Neural cell (in vitro differentiated cells): ENCODE data around the gene NAPG.
"Not testable (repeated sequence)": the region's sequence is repeated elsewhere in the genome, so short reads cannot be mapped to it uniquely, and the experiment has no call there.

Experiments used
- CTCF ChIP-seq: fragments of 450-650 bp; IDR thresholded peaks from 2 replicates; pipeline ENCODE4 v1.5.1; 2014; ENCODE audit warnings: antibody characterized with exemption, mild to moderate bottlenecking, moderate library complexity; ENCODE audit not compliant: poor library complexity, severe bottlenecking
- EP300 ChIP-seq: fragments of 450-650 bp; conservative IDR thresholded peaks from 2 replicates; pipeline ENCODE4 v1.6.1; 2014; ENCODE audit warnings: antibody characterized with exemption, mild to moderate bottlenecking, moderate library complexity; ENCODE audit not compliant: poor library complexity, severe bottlenecking
- EZH2 ChIP-seq: fragments of 200-600, 300-800 bp; shearing (Covaris generic), sonication (generic); IDR thresholded peaks from 2 replicates; pipeline ENCODE4 v1.6.1; 2014; ENCODE audit warnings: antibody characterized with exemption, low read length, borderline replicate concordance, mild to moderate bottlenecking; ENCODE audit not compliant: insufficient read depth, poor library complexity, severe bottlenecking
- MXI1 ChIP-seq: fragments of 450-650 bp; conservative IDR thresholded peaks from 2 replicates; pipeline ENCODE4 v1.6.1; 2014; ENCODE audit warnings: antibody characterized with exemption, mild to moderate bottlenecking; ENCODE audit not compliant: poor library complexity, severe bottlenecking
- POLR2AphosphoS5 ChIP-seq: IDR thresholded peaks from 2 replicates; pipeline ENCODE4 v1.6.1; 2012
- RAD21 ChIP-seq: fragments of 450-650 bp; conservative IDR thresholded peaks from 2 replicates; pipeline ENCODE4 v1.6.1; 2014; ENCODE audit warnings: antibody characterized with exemption, mild to moderate bottlenecking, moderate library complexity
- SMC3 ChIP-seq: fragments of 450-650 bp; conservative IDR thresholded peaks from 2 replicates; pipeline ENCODE4 v1.6.1; 2014; ENCODE audit warnings: antibody characterized with exemption, mild to moderate bottlenecking, moderate library complexity; ENCODE audit not compliant: poor library complexity
- TAF1 ChIP-seq: IDR thresholded peaks from 2 replicates; pipeline ENCODE4 v1.6.1; 2012; ENCODE audit warnings: low read depth

- TF ChIP-seq MXI1, TAF1, CTCF, POLR2AphosphoS5, RAD21, EP300, EZH2, SMC3: not testable (repeated sequence)
Measured at GRCh38 chr18:10556251-10556650, 30.4 kb downstream of the NAPG start.
